EH (cell line): ENCODE measurements around the gene BABAM2.
"Not testable (repeated sequence)": the region's sequence is repeated elsewhere in the genome, so short reads cannot be mapped to it uniquely, and the experiment has no call there.

ENCODE experiments used
- DNase-seq: peaks from one replicate; pipeline ENCODE4 v3.0.0-alpha.2; 2015; ENCODE audit warnings: low read depth

Gene BABAM2

GRCh38 chr2:28250006-28250405 lies 359.5 kb downstream of the BABAM2 start:
- peak; percentile 97 for DNase-seq

GRCh38 chr2:28251337-28251736 lies 360.8 kb downstream of the BABAM2 start:
- no peak for DNase-seq

GRCh38 chr2:28252311-28252710 lies 361.8 kb downstream of the BABAM2 start:
- no peak for DNase-seq

GRCh38 chr2:28253543-28253942 lies 363.0 kb downstream of the BABAM2 start:
- no peak for DNase-seq

- DNase-seq, result not testable (repeated sequence)
Measured at GRCh38 chr2:28255231-28255630, 364.7 kb downstream of the BABAM2 start.

- DNase-seq, result no peak
Measured at GRCh38 chr2:28257182-28257581, 366.7 kb downstream of the BABAM2 start.

- not testable (repeated sequence) for DNase-seq
Measured at GRCh38 chr2:28259226-28259625, 368.7 kb downstream of the BABAM2 start.

- DNase-seq, result no peak
Measured at GRCh38 chr2:28263690-28264089, 373.2 kb downstream of the BABAM2 start.

GRCh38 chr2:28267282-28267681 lies 376.8 kb downstream of the BABAM2 start:
- DNase-seq, result no peak

- peak; percentile 49 for DNase-seq
Measured at GRCh38 chr2:28268386-28268785, 377.9 kb downstream of the BABAM2 start.

- peak; percentile 61 for DNase-seq
Measured at GRCh38 chr2:28269019-28269784, 378.7 kb downstream of the BABAM2 start.

- no peak for DNase-seq
Measured at GRCh38 chr2:28270456-28271152, 380.1 kb downstream of the BABAM2 start.

- DNase-seq, result no peak
Measured at GRCh38 chr2:28271231-28271918, 380.8 kb downstream of the BABAM2 start.

GRCh38 chr2:28271919-28272250 lies 381.4 kb downstream of the BABAM2 start:
- DNase-seq, result peak; percentile 68

- DNase-seq, result no peak
Measured at GRCh38 chr2:28273751-28274150, 383.2 kb downstream of the BABAM2 start.

GRCh38 chr2:28274911-28275685 lies 384.6 kb downstream of the BABAM2 start:
- DNase-seq, result peak; percentile 97

GRCh38 chr2:28276076-28276618 lies 385.6 kb downstream of the BABAM2 start:
- peak; percentile 100 for DNase-seq

- DNase-seq, result no peak
Measured at GRCh38 chr2:28276807-28277206, 386.3 kb downstream of the BABAM2 start.

GRCh38 chr2:28277466-28277865 lies 386.9 kb downstream of the BABAM2 start:
- DNase-seq, result no peak

- no peak for DNase-seq
Measured at GRCh38 chr2:28279371-28279770, 388.8 kb downstream of the BABAM2 start.

GRCh38 chr2:28280619-28281018 lies 390.1 kb downstream of the BABAM2 start:
- no peak for DNase-seq

- no peak for DNase-seq
Measured at GRCh38 chr2:28281739-28282138, 391.2 kb downstream of the BABAM2 start.
